Measurements from ENCODE around the gene POLE. TPM values are rescaled to one million over a fixed set of nuclear protein-coding genes. Genes with fewer than 3 reads are reported as not detected.

POLE gene
- total and polyA plus RNA-seq, 2 experiments from 2014 or later = 6.0 to 16.2 TPM

DNA sequence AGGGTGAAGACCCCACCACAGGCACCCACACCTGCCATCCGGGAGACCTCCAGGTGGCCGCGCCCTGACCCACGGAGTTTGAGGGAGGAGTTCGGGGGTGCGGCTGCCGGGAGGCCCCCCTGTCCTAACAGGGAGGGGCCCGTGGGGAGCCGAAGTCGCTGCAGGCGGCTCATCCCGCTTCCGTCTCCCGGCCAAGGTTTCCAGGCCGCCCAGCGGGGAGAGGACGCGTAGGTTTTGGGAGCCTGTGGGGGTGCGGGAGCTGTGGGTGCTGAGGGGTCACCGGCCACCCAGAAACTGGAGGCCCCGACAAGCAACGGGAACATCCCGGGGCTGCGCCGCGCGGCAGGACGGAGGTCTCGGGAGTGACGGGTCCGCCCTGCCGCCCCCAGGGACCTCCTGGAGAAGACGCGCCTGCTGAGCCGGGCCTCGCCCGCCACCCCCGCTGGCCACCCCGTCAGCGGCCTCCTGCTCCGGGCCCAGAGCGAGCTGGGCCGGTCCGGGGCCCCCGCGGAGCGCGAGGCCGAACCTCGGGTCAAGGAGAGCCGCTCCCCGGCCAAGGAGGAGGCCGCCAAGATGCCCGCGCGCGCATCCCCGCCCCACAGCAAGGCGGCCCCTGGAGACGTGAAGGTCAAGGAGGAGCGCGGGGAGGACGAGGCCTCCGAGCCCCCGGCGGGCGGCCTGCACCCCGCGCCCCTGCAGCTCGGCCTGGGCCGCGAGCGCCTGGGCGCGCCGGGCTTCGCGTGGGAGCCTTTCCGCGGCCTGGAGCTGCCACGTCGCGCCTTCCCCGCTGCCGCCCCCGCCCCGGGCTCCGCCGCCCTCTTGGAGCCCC, 104.3 kb downstream of the POLE start:
- H2AFZ ChIP-seq = no peak overlapping the region
- TF ChIP-seq EZH2phosphoT487 (IDR thresholded peaks at IDR 0.05; ENCODE audit: insufficient read depth, low read depth) (no peak), EZH2 (IDR thresholded peaks at IDR 0.05; ENCODE audit: insufficient read depth, poor library complexity, severe bottlenecking) (no peak)
- H3K27me3 ChIP-seq (replicated peaks; ENCODE audit: insufficient read depth) = no peaks in the 10 kb centered on the region
- WGBS, 2 experiments (ENCODE audit: low coverage in 1 of 2, low lambda C conversion rate in 2 of 2, missing lambda C conversion rate in 2 of 2) = 91 to 95% methylated on average over 32 to 88 of the region's 89 CpGs
- no peak overlapping the region for H3K4me3 ChIP-seq
- H3K79me2 ChIP-seq (ENCODE audit: insufficient read depth) = no peaks in the 10 kb centered on the region
- no peaks in the 10 kb centered on the region for H3K36me3 ChIP-seq (ENCODE audit: low read depth)
- no peak overlapping the region for H3K27ac ChIP-seq
- no peak overlapping the region for H3K4me2 ChIP-seq (ENCODE audit: unreplicated experiment)
- H3K9me3 ChIP-seq (ENCODE audit: low read depth) = no peaks in the 10 kb centered on the region
- no peaks in the 10 kb centered on the region for H3K4me1 ChIP-seq (ENCODE audit: insufficient read depth)
- H4K20me1 ChIP-seq (ENCODE audit: insufficient read depth) = no peaks in the 10 kb centered on the region
- no peaks in the 10 kb centered on the region for H3F3A ChIP-seq (ENCODE audit: insufficient read depth)
- DNase-seq = no peak
- H3K9ac ChIP-seq = no peak overlapping the region
- H3K9me2 ChIP-seq (ENCODE audit: insufficient read depth) = no peaks in the 10 kb centered on the region
- in situ Hi-C loops (cut with MboI) = no loop called here

GRCh38 chr12:132582058-132582420, 105.1 kb downstream of the POLE start:
- no peak for DNase-seq
- no peak for TF ChIP-seq EZH2phosphoT487 (IDR thresholded peaks at IDR 0.05; ENCODE audit: insufficient read depth, low read depth)
- no peak for TF ChIP-seq EZH2 (IDR thresholded peaks at IDR 0.05; ENCODE audit: insufficient read depth, poor library complexity, severe bottlenecking)
- H3K27ac ChIP-seq = no peak overlapping the region
- H2AFZ ChIP-seq = no peak overlapping the region
- H3K9me3 ChIP-seq (ENCODE audit: low read depth) = no peaks in the 10 kb centered on the region
- no peaks in the 10 kb centered on the region for H4K20me1 ChIP-seq (ENCODE audit: insufficient read depth)
- H3K4me2 ChIP-seq (ENCODE audit: unreplicated experiment) = no peak overlapping the region
- 78 to 85% methylated on average over 8 to 24 of the region's 24 CpGs for WGBS, 2 experiments (ENCODE audit: low coverage in 1 of 2, low lambda C conversion rate in 2 of 2, missing lambda C conversion rate in 2 of 2)
- in situ Hi-C loops (cut with MboI) = no loop called here
- H3K4me3 ChIP-seq = no peak overlapping the region
- H3K9me2 ChIP-seq (ENCODE audit: insufficient read depth) = no peaks in the 10 kb centered on the region
- no peaks in the 10 kb centered on the region for H3F3A ChIP-seq (ENCODE audit: insufficient read depth)
- no peaks in the 10 kb centered on the region for H3K36me3 ChIP-seq (ENCODE audit: low read depth)
- no peak overlapping the region for H3K9ac ChIP-seq
- no peaks in the 10 kb centered on the region for H3K4me1 ChIP-seq (ENCODE audit: insufficient read depth)
- H3K27me3 ChIP-seq (replicated peaks; ENCODE audit: insufficient read depth) = no peaks in the 10 kb centered on the region
- H3K79me2 ChIP-seq (ENCODE audit: insufficient read depth) = no peaks in the 10 kb centered on the region

- 80 to 95% methylated on average over 11 to 13 of the region's 17 CpGs for WGBS, 2 experiments (ENCODE audit: low coverage in 1 of 2, low lambda C conversion rate in 2 of 2, missing lambda C conversion rate in 2 of 2)
- Histone ChIP-seq H3K4me3 (no peak overlapping the region), H3K27me3 (replicated peaks; ENCODE audit: insufficient read depth) (no peaks in the 10 kb centered on the region), H3K9me2 (ENCODE audit: insufficient read depth) (no peaks in the 10 kb centered on the region), H3F3A (ENCODE audit: insufficient read depth) (no peaks in the 10 kb centered on the region), H3K9ac (no peak overlapping the region), H3K4me2 (ENCODE audit: unreplicated experiment) (no peak overlapping the region), H2AFZ (no peak overlapping the region), H3K27ac (no peak overlapping the region), H3K4me1 (ENCODE audit: insufficient read depth) (no peaks in the 10 kb centered on the region), H3K9me3 (ENCODE audit: low read depth) (no peaks in the 10 kb centered on the region), H3K79me2 (ENCODE audit: insufficient read depth) (no peaks in the 10 kb centered on the region), H3K36me3 (ENCODE audit: low read depth) (no peaks in the 10 kb centered on the region), H4K20me1 (ENCODE audit: insufficient read depth) (no peaks in the 10 kb centered on the region)
- in situ Hi-C loops (cut with MboI) = no loop called here
- TF ChIP-seq EZH2 (IDR thresholded peaks at IDR 0.05; ENCODE audit: insufficient read depth, poor library complexity, severe bottlenecking) = no peak
- no peak for TF ChIP-seq EZH2phosphoT487 (IDR thresholded peaks at IDR 0.05; ENCODE audit: insufficient read depth, low read depth)
- DNase-seq = no peak
Observed at GRCh38 chr12:132581348-132582057, 105.6 kb downstream of the POLE start.

DNA sequence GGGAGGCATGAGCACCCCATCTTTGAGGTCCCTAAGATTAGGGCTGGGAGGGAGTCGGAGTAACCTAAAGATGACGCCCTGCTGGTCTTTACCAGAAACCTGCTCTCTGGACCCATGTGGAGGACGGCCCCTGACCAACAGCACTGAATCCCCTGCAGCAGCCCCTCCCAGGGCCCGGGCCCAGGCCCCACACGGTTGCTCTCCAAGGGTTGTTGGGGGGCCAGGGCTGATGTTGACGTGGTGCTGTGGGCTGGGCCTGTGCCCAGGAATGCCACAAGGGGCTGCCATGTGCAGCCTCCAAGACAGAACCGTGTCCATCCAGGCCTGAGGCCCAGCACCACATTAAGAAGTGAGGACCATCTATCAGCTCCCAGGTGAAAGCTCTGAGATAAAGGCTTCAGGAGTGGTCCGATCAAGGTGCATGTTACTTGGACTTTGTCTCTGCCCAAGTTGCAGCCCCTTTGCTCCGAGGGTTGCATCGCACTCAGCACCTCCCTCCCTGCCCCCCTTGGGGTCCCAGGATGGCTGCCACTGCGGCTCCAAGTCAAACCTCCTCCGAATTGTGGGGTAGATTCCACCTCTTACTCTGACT, 106.3 kb downstream of the POLE start:
- Histone ChIP-seq H3K4me1 (ENCODE audit: insufficient read depth) (no peaks in the 10 kb centered on the region), H3K27me3 (replicated peaks; ENCODE audit: insufficient read depth) (no peaks in the 10 kb centered on the region), H3K9me2 (ENCODE audit: insufficient read depth) (no peaks in the 10 kb centered on the region), H3K4me3 (no peak overlapping the region), H3K9ac (no peak overlapping the region), H3K27ac (no peak overlapping the region), H3K4me2 (ENCODE audit: unreplicated experiment) (no peak overlapping the region), H3K36me3 (ENCODE audit: low read depth) (no peaks in the 10 kb centered on the region), H3K9me3 (ENCODE audit: low read depth) (no peaks in the 10 kb centered on the region), H3F3A (ENCODE audit: insufficient read depth) (no peaks in the 10 kb centered on the region), H3K79me2 (ENCODE audit: insufficient read depth) (no peaks in the 10 kb centered on the region), H2AFZ (no peak overlapping the region), H4K20me1 (ENCODE audit: insufficient read depth) (no peaks in the 10 kb centered on the region)
- WGBS, 2 experiments (ENCODE audit: low coverage in 1 of 2, low lambda C conversion rate in 2 of 2, missing lambda C conversion rate in 2 of 2) = 94 to 97% methylated on average over 12 of the region's 12 CpGs
- TF ChIP-seq EZH2phosphoT487 (IDR thresholded peaks at IDR 0.05; ENCODE audit: insufficient read depth, low read depth) = no peak
- TF ChIP-seq EZH2 (IDR thresholded peaks at IDR 0.05; ENCODE audit: insufficient read depth, poor library complexity, severe bottlenecking) = no peak
- in situ Hi-C loops (cut with MboI) = no loop called here
- no peak for DNase-seq
